Smooth muscle cell (in vitro differentiated cells): ENCODE results near the gene SUCLG2. TPM values are rescaled to one million over a fixed set of nuclear protein-coding genes. Genes with fewer than 3 reads are reported as not detected.
A peak's percentile ranks its signal among the peaks of the same experiment; 100 is the strongest.

ENCODE experiments used
- DNase-seq: peaks from one replicate; lab custom pipeline; 2025; ENCODE audit not compliant: unreplicated experiment; lab: John Stamatoyannopoulos, UW
- H2AFZ ChIP-seq: fragments of 200-600 bp; sonication (generic); 2 replicates; pipeline ENCODE4 v1.6.0; 2016; ENCODE audit warnings: antibody characterized with exemption, low read depth, mild to moderate bottlenecking
- H3F3A ChIP-seq: fragments of 200-600 bp; sonication (generic); 2 replicates; pipeline ENCODE4 v1.6.0; 2017; ENCODE audit warnings: antibody characterized with exemption, low read depth
- H3K27ac ChIP-seq: fragments of 200-600 bp; sonication (generic); 2 replicates; pipeline ENCODE4 v1.5.1; 2016; ENCODE audit warnings: low read depth, mild to moderate bottlenecking
- H3K27me3 ChIP-seq: fragments of 200-600 bp; sonication (generic); 2 replicates; pipeline ENCODE4 v1.6.1; 2016; ENCODE audit warnings: low read depth, mild to moderate bottlenecking
- H3K36me3 ChIP-seq: fragments of 200-600 bp; sonication (generic); 2 replicates; pipeline ENCODE4 v1.5.1; 2016; ENCODE audit warnings: low read depth
- H3K4me1 ChIP-seq: fragments of 200-600 bp; sonication (generic); 2 replicates; pipeline ENCODE4 v1.5.1; 2016; ENCODE audit warnings: low read depth
- H3K4me2 ChIP-seq: fragments of 200-600 bp; sonication (generic); 2 replicates; pipeline ENCODE4 v1.6.0; 2016; ENCODE audit warnings: mild to moderate bottlenecking
- H3K4me3 ChIP-seq: fragments of 200-600 bp; sonication (generic); 2 replicates; pipeline ENCODE4 v1.5.1; 2016; ENCODE audit warnings: mild to moderate bottlenecking
- H3K79me2 ChIP-seq: fragments of 200-600 bp; sonication (generic); 2 replicates; pipeline ENCODE4 v1.6.0; 2016; ENCODE audit warnings: low read depth, mild to moderate bottlenecking
- H3K9ac ChIP-seq: fragments of 200-600 bp; sonication (generic); 2 replicates; pipeline ENCODE4 v1.6.0; 2016; ENCODE audit warnings: low read depth
- H3K9me3 ChIP-seq: fragments of 200-600 bp; sonication (generic); replicated peaks from 2 replicates; pipeline ENCODE4 v1.5.1; 2016; ENCODE audit warnings: low read depth
- H4K20me1 ChIP-seq: fragments of 200-600 bp; sonication (generic); 2 replicates; pipeline ENCODE4 v1.6.0; 2016; ENCODE audit warnings: low read depth
- WGBS: methylation state at CpG from one replicate; pipeline ENCODE4 v1.1.7; 2016; ENCODE audit warnings: low lambda C conversion rate; 5-methylcytosine and 5-hydroxymethylcytosine counted together
- polyA plus RNA-seq: library from polyadenylated mRNA; unstranded; fragments of >200 nt; fragmentation: Nextera tagmentation; extraction: Ambion mirVana; gene quantifications from 2 replicates; pipeline ENCODE4 v1.2.1, GENCODE V29; 2016
- total RNA-seq: library from RNA; depleted of rRNA; stranded (reverse); fragments of >200 nt; gene quantifications from 2 replicates; pipeline ENCODE4 v1.2.3, GENCODE V29; 2014
- TF ChIP-seq, protein P1 (sequence below): fragments of 200-600 bp; sonication (generic); IDR thresholded peaks from 2 replicates; pipeline ENCODE4 v1.5.1; 2017; ENCODE audit warnings: borderline replicate concordance, mild to moderate bottlenecking, antibody characterized with exemption; ENCODE audit not compliant: insufficient read depth, poor library complexity, severe bottlenecking

The SUCLG2 gene
- total and polyA plus RNA-seq, 2 experiments from 2014 or later = 40.3 to 45.4 TPM

DNA sequence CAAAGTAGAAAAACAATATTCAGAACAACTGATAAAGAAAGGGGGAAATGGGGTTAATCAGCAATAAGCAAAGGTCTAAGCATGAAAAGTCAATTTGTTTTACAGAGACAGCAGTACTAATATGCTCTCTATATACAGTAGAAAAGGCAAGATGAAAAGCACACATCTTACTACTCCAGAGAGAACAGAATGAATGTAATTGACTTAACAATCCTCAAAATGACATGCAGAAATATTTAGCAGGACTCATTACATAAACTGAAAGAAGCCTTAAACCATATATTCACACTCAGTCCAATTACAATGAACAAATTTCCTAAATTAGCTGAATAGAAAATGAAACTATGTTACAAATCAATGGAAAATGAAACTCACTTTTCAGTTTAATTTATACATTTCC lies 319.8 kb downstream of the SUCLG2 start:
- H4K20me1 ChIP-seq = no peaks in the 10 kb centered on the region
- H3F3A ChIP-seq = no peaks in the 10 kb centered on the region
- no peaks in the 10 kb centered on the region for H3K27me3 ChIP-seq
- H3K27ac ChIP-seq = no peak overlapping the region
- H3K4me1 ChIP-seq = no peaks in the 10 kb centered on the region
- no peak overlapping the region for H3K4me3 ChIP-seq
- H3K9me3 ChIP-seq = peaks cover 5% of the 10 kb centered on the region
- H3K4me2 ChIP-seq = no peak overlapping the region
- H3K36me3 ChIP-seq = no peaks in the 10 kb centered on the region
- no peak overlapping the region for H3K9ac ChIP-seq
- TF ChIP-seq, protein P1, sequence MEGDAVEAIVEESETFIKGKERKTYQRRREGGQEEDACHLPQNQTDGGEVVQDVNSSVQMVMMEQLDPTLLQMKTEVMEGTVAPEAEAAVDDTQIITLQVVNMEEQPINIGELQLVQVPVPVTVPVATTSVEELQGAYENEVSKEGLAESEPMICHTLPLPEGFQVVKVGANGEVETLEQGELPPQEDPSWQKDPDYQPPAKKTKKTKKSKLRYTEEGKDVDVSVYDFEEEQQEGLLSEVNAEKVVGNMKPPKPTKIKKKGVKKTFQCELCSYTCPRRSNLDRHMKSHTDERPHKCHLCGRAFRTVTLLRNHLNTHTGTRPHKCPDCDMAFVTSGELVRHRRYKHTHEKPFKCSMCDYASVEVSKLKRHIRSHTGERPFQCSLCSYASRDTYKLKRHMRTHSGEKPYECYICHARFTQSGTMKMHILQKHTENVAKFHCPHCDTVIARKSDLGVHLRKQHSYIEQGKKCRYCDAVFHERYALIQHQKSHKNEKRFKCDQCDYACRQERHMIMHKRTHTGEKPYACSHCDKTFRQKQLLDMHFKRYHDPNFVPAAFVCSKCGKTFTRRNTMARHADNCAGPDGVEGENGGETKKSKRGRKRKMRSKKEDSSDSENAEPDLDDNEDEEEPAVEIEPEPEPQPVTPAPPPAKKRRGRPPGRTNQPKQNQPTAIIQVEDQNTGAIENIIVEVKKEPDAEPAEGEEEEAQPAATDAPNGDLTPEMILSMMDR = no peak
- H2AFZ ChIP-seq = no peak overlapping the region
- no peak for DNase-seq
- no peaks in the 10 kb centered on the region for H3K79me2 ChIP-seq

GRCh38 chr3:67329358-67329757 lies 325.1 kb downstream of the SUCLG2 start:
- H3K79me2 ChIP-seq = no peaks in the 10 kb centered on the region
- peak overlapping the region; percentile 53 for H3K27ac ChIP-seq
- H3K27me3 ChIP-seq = no peaks in the 10 kb centered on the region
- TF ChIP-seq, protein P1 = no peak
- H3K4me2 ChIP-seq = no peak overlapping the region
- H3K4me3 ChIP-seq = no peak overlapping the region
- DNase-seq = no peak
- no peaks in the 10 kb centered on the region for H3K9me3 ChIP-seq
- H3K36me3 ChIP-seq = no peaks in the 10 kb centered on the region
- no peak overlapping the region for H3K9ac ChIP-seq
- H2AFZ ChIP-seq = no peak overlapping the region
- no peaks in the 10 kb centered on the region for H3K4me1 ChIP-seq
- H3F3A ChIP-seq = no peaks in the 10 kb centered on the region
- 70% methylated on average over 2 of the region's 2 CpGs for WGBS
- H4K20me1 ChIP-seq = no peaks in the 10 kb centered on the region

DNA sequence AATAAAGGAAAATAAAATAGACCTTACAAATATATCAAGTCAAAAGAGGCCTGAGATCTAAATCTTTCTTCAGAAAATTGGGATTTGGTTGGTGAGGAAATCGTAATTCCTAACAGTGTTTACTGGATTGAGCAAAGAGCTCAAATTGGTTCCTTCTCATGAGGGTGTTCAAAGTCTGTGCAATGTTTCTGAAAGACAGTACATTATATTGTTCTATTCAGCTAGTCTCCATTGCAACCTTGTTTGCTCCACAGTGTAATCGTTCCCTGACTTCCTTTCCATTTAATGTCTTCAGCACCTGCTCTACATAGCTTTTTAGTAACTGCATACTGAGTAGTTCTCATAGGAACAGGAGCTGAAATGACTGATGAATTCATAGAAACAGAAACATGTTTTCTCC lies 326.8 kb downstream of the SUCLG2 start:
- Histone ChIP-seq H3K9ac (no peak overlapping the region), H3K79me2 (no peaks in the 10 kb centered on the region), H3K27ac (no peak overlapping the region), H3F3A (no peaks in the 10 kb centered on the region), H3K4me2 (no peak overlapping the region), H2AFZ (no peak overlapping the region), H3K36me3 (no peaks in the 10 kb centered on the region), H3K9me3 (no peaks in the 10 kb centered on the region), H3K27me3 (no peaks in the 10 kb centered on the region), H3K4me3 (no peak overlapping the region), H3K4me1 (no peaks in the 10 kb centered on the region), H4K20me1 (no peaks in the 10 kb centered on the region)
- 93% methylated on average over 2 of the region's 2 CpGs for WGBS
- TF ChIP-seq, protein P1 = no peak
- no peak for DNase-seq

DNA sequence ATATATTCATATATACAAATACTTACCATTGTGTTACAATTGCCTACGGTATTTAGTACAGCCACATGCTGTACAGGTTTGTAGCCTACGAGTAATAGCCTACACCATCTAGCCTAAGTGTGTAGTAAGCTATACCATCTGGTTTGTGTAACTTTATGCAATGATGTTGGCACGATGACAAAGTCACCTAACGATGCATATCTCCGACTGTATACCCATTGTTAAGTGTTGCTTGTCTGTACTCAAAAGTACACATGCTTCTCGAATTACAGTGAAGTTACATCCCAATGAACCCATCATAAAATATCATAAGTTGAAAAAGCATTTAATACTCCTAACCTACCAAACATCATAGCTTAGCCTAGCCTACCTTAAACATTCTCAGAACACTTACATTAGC lies 329.2 kb downstream of the SUCLG2 start:
- Histone ChIP-seq H3K4me1 (no peaks in the 10 kb centered on the region), H3K4me3 (no peak overlapping the region), H3F3A (no peaks in the 10 kb centered on the region), H2AFZ (no peak overlapping the region), H3K79me2 (no peaks in the 10 kb centered on the region), H3K27ac (no peak overlapping the region), H3K9me3 (no peaks in the 10 kb centered on the region), H4K20me1 (no peaks in the 10 kb centered on the region), H3K27me3 (no peaks in the 10 kb centered on the region), H3K9ac (no peak overlapping the region), H3K4me2 (no peak overlapping the region), H3K36me3 (no peaks in the 10 kb centered on the region)
- TF ChIP-seq, protein P1 = no peak
- WGBS = 91% methylated on average over 6 of the region's 6 CpGs
- DNase-seq = no peak
